HCT116 (cell line): Measurements from ENCODE around the gene KCNK10.

ENCODE experiments used
- EZH2 ChIP-seq: fragments of 200-600 bp; sonication (generic); IDR thresholded peaks from 2 replicates; pipeline ENCODE4 v1.6.1; 2017; ENCODE audit warnings: antibody characterized with exemption, mixed run types
- EZH2phosphoT487 ChIP-seq: fragments of 200-600 bp; IDR thresholded peaks from 2 replicates; pipeline ENCODE4 v1.6.1; 2018; ENCODE audit warnings: antibody characterized with exemption, borderline replicate concordance
- POLR2A ChIP-seq: IDR thresholded peaks from 2 replicates; pipeline ENCODE4 v1.7.0; 2011; ENCODE audit warnings: borderline replicate concordance; ENCODE audit not compliant: insufficient read depth, insufficient read length; ENCODE audit errors: extremely low read depth
- POLR2AphosphoS5 ChIP-seq: IDR thresholded peaks from 2 replicates; pipeline ENCODE4 v1.6.1; 2011; ENCODE audit warnings: mild to moderate bottlenecking, low read depth, low read length, moderate library complexity
- YY1 ChIP-seq: IDR thresholded peaks from 2 replicates; pipeline ENCODE4 v1.6.1; 2011; ENCODE audit warnings: low read length, low read depth, moderate library complexity, mild to moderate bottlenecking; ENCODE audit not compliant: insufficient replicate concordance; ENCODE audit errors: extremely low read depth
- TF ChIP-seq, protein P1 (sequence below), 3 experiments: fragments of 200-600 bp in 1 of 3; sonication (generic) in 1 of 3; IDR thresholded peaks in 2 of 3; conservative IDR thresholded peaks in 1 of 3; 2 replicates each; pipeline ENCODE4 v1.5.1; 2012 to 2017; ENCODE audit warnings: low read depth in 2 of 3, low read length in 2 of 3, antibody characterized with exemption in 1 of 3, borderline replicate concordance in 1 of 3, control low read depth in 1 of 3, mild to moderate bottlenecking in 1 of 3, mixed read lengths in 1 of 3, mixed run types in 1 of 3, moderate library complexity in 1 of 3; ENCODE audit not compliant: insufficient read depth in 1 of 3
- TF ChIP-seq, protein P2 (sequence below): IDR thresholded peaks from 2 replicates; pipeline ENCODE4 v1.6.1; 2012

DNA sequence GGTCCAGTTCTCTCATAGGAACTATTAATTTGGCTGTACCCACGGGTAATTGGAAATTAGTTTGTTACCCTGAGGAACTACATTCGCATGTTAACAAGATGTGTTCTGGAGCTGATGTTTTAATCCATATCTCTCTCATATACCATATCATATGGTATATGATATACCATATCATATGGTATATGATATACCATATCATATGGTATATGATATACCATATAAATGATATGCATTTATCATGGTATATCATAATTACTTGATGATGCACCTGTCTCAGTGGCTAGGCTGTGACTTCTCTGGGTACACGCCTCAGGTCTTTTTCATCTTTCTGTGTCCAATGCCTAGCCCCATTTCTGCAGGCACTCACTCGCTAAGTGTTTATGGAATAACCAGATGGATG is 13.0 kb downstream of the KCNK10 start:
- TF ChIP-seq EZH2phosphoT487 (no peak), POLR2AphosphoS5 (no peak), POLR2A (no peak), EZH2 (no peak), YY1 (no peak)
- TF ChIP-seq, protein P1, sequence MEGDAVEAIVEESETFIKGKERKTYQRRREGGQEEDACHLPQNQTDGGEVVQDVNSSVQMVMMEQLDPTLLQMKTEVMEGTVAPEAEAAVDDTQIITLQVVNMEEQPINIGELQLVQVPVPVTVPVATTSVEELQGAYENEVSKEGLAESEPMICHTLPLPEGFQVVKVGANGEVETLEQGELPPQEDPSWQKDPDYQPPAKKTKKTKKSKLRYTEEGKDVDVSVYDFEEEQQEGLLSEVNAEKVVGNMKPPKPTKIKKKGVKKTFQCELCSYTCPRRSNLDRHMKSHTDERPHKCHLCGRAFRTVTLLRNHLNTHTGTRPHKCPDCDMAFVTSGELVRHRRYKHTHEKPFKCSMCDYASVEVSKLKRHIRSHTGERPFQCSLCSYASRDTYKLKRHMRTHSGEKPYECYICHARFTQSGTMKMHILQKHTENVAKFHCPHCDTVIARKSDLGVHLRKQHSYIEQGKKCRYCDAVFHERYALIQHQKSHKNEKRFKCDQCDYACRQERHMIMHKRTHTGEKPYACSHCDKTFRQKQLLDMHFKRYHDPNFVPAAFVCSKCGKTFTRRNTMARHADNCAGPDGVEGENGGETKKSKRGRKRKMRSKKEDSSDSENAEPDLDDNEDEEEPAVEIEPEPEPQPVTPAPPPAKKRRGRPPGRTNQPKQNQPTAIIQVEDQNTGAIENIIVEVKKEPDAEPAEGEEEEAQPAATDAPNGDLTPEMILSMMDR (IDR thresholded peaks at IDR 0.05 in 2 of 3, conservative IDR thresholded peaks at IDR 0.05 in 1 of 3; ENCODE audit: borderline replicate concordance in 1 of 3, insufficient read depth in 1 of 3, low read depth in 2 of 3, low read length in 2 of 3) = no peak
- TF ChIP-seq, protein P2, sequence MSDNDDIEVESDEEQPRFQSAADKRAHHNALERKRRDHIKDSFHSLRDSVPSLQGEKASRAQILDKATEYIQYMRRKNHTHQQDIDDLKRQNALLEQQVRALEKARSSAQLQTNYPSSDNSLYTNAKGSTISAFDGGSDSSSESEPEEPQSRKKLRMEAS = no peak
